HepG2 (cell line): ENCODE measurements around the gene PANK3. TPM values are rescaled to one million over a fixed set of nuclear protein-coding genes. Genes with fewer than 3 reads are reported as not detected.
A peak's percentile ranks its signal among the peaks of the same experiment; 100 is the strongest.

Experiments
- AKAP8 ChIP-seq: sonication (generic); formaldehyde crosslinking; IDR thresholded peaks from 2 replicates; pipeline ENCODE4 v1.5.1; 2020; ENCODE audit warnings: mild to moderate bottlenecking, missing genetic modification reagents
- ARNT ChIP-seq: fragments of 450-650 bp; IDR thresholded peaks from 2 replicates; pipeline ENCODE4 v1.6.1; 2017
- ATAD3A ChIP-seq: sonication (generic); formaldehyde crosslinking; IDR thresholded peaks from 2 replicates; pipeline ENCODE4 v1.4.0; 2020; ENCODE audit warnings: missing genetic modification reagents
- FOXC1 ChIP-seq: sonication (generic); formaldehyde crosslinking; IDR thresholded peaks from 2 replicates; pipeline ENCODE4 v1.8.0; 2022; ENCODE audit warnings: mild to moderate bottlenecking, missing genetic modification reagents, borderline replicate concordance
- FUBP1 ChIP-seq: sonication (generic); formaldehyde crosslinking; IDR thresholded peaks from 2 replicates; pipeline ENCODE4 v1.5.1; 2020; ENCODE audit warnings: missing genetic modification reagents, mild to moderate bottlenecking, borderline replicate concordance
- GABPA ChIP-seq, 2 experiments: IDR thresholded peaks; 2 replicates each; pipeline ENCODE4 v1.6.1; 2011 to 2016; ENCODE audit warnings: low read depth in 2 of 2, low read length in 1 of 2, missing biosample characterization in 1 of 2, missing genetic modification characterization in 1 of 2
- GATAD1 ChIP-seq: IDR thresholded peaks from 2 replicates; pipeline ENCODE4 v1.6.1; 2016; ENCODE audit warnings: missing genetic modification reagents, missing compliant biosample characterization
- GATAD2A ChIP-seq: IDR thresholded peaks from 2 replicates; pipeline ENCODE4 v1.6.1; 2016
- HMGA1 ChIP-seq: sonication (generic); formaldehyde crosslinking; conservative IDR thresholded peaks from 2 replicates; pipeline ENCODE4 v1.4.0; 2020; ENCODE audit warnings: missing genetic modification reagents
- HNRNPUL1 ChIP-seq: fragments of 200-400 bp; formaldehyde crosslinking; IDR thresholded peaks from 2 replicates; pipeline ENCODE4 v1.6.1; 2017; ENCODE audit warnings: low read depth, mild to moderate bottlenecking, low read length, moderate library complexity
- IRF2 ChIP-seq: IDR thresholded peaks from 2 replicates; pipeline ENCODE4 v1.6.1; 2018; ENCODE audit warnings: missing genetic modification reagents, missing compliant biosample characterization
- IRX3 ChIP-seq: sonication (generic); formaldehyde crosslinking; IDR thresholded peaks from 2 replicates; pipeline ENCODE4 v1.8.1; 2023; ENCODE audit warnings: mild to moderate bottlenecking, low read depth, missing genetic modification reagents, borderline replicate concordance
- MIER2 ChIP-seq: IDR thresholded peaks from 2 replicates; pipeline ENCODE4 v1.6.1; 2016; ENCODE audit warnings: missing biosample characterization, missing genetic modification reagents
- NAIF1 ChIP-seq: sonication (generic); formaldehyde crosslinking; IDR thresholded peaks from 2 replicates; pipeline ENCODE4 v1.5.0; 2020; ENCODE audit warnings: mild to moderate bottlenecking, missing genetic modification reagents, borderline replicate concordance
- NFATC3 ChIP-seq: sonication (generic); formaldehyde crosslinking; IDR thresholded peaks from 2 replicates; pipeline ENCODE4 v1.5.1; 2020; ENCODE audit warnings: mild to moderate bottlenecking, missing genetic modification reagents
- NRL ChIP-seq: sonication (generic); formaldehyde crosslinking; IDR thresholded peaks from 2 replicates; pipeline ENCODE4 v1.5.0; 2020; ENCODE audit warnings: missing genetic modification reagents, mild to moderate bottlenecking, moderate library complexity, borderline replicate concordance
- SAP130 ChIP-seq: IDR thresholded peaks from 2 replicates; pipeline ENCODE4 v1.6.1; 2016; ENCODE audit warnings: low read depth
- SCMH1 ChIP-seq: sonication (generic); formaldehyde crosslinking; IDR thresholded peaks from 2 replicates; pipeline ENCODE4 v1.9.0; 2021; ENCODE audit warnings: missing genetic modification reagents, mild to moderate bottlenecking, borderline replicate concordance
- TBP ChIP-seq: sonication (generic); formaldehyde crosslinking; IDR thresholded peaks from 2 replicates; pipeline ENCODE4 v1.5.0; 2020; ENCODE audit warnings: missing genetic modification reagents
- ZFP36L2 ChIP-seq: sonication (generic); formaldehyde crosslinking; IDR thresholded peaks from 2 replicates; pipeline ENCODE4 v1.4.0; 2020; ENCODE audit warnings: missing genetic modification reagents
- ZNF10 ChIP-seq: sonication (generic); formaldehyde crosslinking; IDR thresholded peaks from 2 replicates; pipeline ENCODE4 v1.4.0; 2020; ENCODE audit warnings: mild to moderate bottlenecking, low read depth, missing genetic modification reagents, borderline replicate concordance
- ZNF121 ChIP-seq: sonication (generic); formaldehyde crosslinking; IDR thresholded peaks from 2 replicates; pipeline ENCODE4 v1.5.0; 2020; ENCODE audit warnings: mild to moderate bottlenecking, missing genetic modification reagents
- ZNF296 ChIP-seq: sonication (generic); formaldehyde crosslinking; conservative IDR thresholded peaks from 2 replicates; pipeline ENCODE4 v1.5.0; 2020; ENCODE audit warnings: mild to moderate bottlenecking, missing genetic modification reagents
- ZNF382 ChIP-seq: sonication (generic); formaldehyde crosslinking; IDR thresholded peaks from 2 replicates; pipeline ENCODE4 v1.5.0; 2020; ENCODE audit warnings: missing genetic modification reagents, mild to moderate bottlenecking, borderline replicate concordance
- ZNF431 ChIP-seq: sonication (generic); formaldehyde crosslinking; IDR thresholded peaks from 2 replicates; pipeline ENCODE4 v1.9.0; 2022; ENCODE audit warnings: missing genetic modification reagents, low read depth, mild to moderate bottlenecking, borderline replicate concordance
- ZNF558 ChIP-seq: sonication (generic); formaldehyde crosslinking; IDR thresholded peaks from 2 replicates; pipeline ENCODE4 v1.9.0; 2022; ENCODE audit warnings: mild to moderate bottlenecking, missing genetic modification reagents, borderline replicate concordance
- ZNF598 ChIP-seq: sonication (generic); formaldehyde crosslinking; IDR thresholded peaks from 2 replicates; pipeline ENCODE4 v1.5.1; 2020; ENCODE audit warnings: mild to moderate bottlenecking, missing genetic modification reagents, borderline replicate concordance
- ZNF615 ChIP-seq: sonication (generic); formaldehyde crosslinking; IDR thresholded peaks from 2 replicates; pipeline ENCODE4 v1.5.0; 2020; ENCODE audit warnings: mild to moderate bottlenecking, missing genetic modification reagents, borderline replicate concordance
- ZNF749 ChIP-seq: sonication (generic); formaldehyde crosslinking; IDR thresholded peaks from 2 replicates; pipeline ENCODE4 v1.8.0; 2022; ENCODE audit warnings: mild to moderate bottlenecking, missing genetic modification reagents, moderate library complexity, borderline replicate concordance
- ZSCAN20 ChIP-seq: sonication (generic); formaldehyde crosslinking; IDR thresholded peaks from 2 replicates; pipeline ENCODE4 v1.4.0; 2020; ENCODE audit warnings: missing genetic modification reagents, mild to moderate bottlenecking, borderline replicate concordance
- ZUFSP ChIP-seq: sonication (generic); formaldehyde crosslinking; IDR thresholded peaks from 2 replicates; pipeline ENCODE4 v1.9.0; 2021; ENCODE audit warnings: missing genetic modification reagents, mild to moderate bottlenecking, borderline replicate concordance
- polyA plus RNA-seq, 8 experiments: library from polyadenylated mRNA; depleted of rRNA in 3 of 8; stranded (reverse) in 7 of 8; unstranded in 1 of 8; fragments of >200 nt; fragmentation: Illumina TruSeq in 4 of 8; extraction: Trizol in 4 of 8; gene quantifications; 2 replicates each; pipeline versions ENCODE4 v1.2.1 to v1.2.3, GENCODE V29; 2011 to 2016; ENCODE audit warnings: low read depth in 4 of 8, missing spikeins in 1 of 8, mixed read lengths in 1 of 8; ENCODE audit not compliant: insufficient read depth in 1 of 8
- total RNA-seq, 5 experiments: library from RNA; depleted of rRNA; stranded (reverse); fragments of >200 nt; fragmentation: Illumina TruSeq; extraction: Trizol; gene quantifications; 2 replicates each; pipeline ENCODE4 v1.2.3, GENCODE V29; 2016; ENCODE audit warnings: low read depth in 1 of 5

Gene PANK3
- total and polyA plus RNA-seq, 2 of the 13 experiments (the other 11 are each of a cell fraction or from before 2014, with no cell fraction given), result 26.9 to 69.5 TPM

- TF ChIP-seq ZNF382 (CRISPR knock-in tag) (no peak), ZNF598 (CRISPR knock-in tag) (no peak), ZNF431 (CRISPR knock-in tag) (no peak), SAP130 (CRISPR knock-in tag) (peak; percentile 54), ARNT (no peak), TBP (CRISPR knock-in tag) (no peak), IRX3 (CRISPR knock-in tag) (no peak), AKAP8 (CRISPR knock-in tag) (no peak; the same call in 1 of the 2 replicates), GABPA (IDR thresholded peaks at IDR 0.05; ENCODE audit: low read depth, low read length) (no peak), GABPA (CRISPR knock-in tag; IDR thresholded peaks at IDR 0.05; ENCODE audit: low read depth) (no peak), ZNF10 (no peak), ZNF615 (no peak), ZNF121 (CRISPR knock-in tag) (no peak), ATAD3A (no peak), FOXC1 (no peak), FUBP1 (CRISPR knock-in tag) (no peak), IRF2 (peak; percentile 25; the same call in 1 of the 2 replicates), NAIF1 (CRISPR knock-in tag) (no peak), HNRNPUL1 (no peak), MIER2 (no peak), NFATC3 (CRISPR knock-in tag) (no peak), ZFP36L2 (CRISPR knock-in tag) (no peak), SCMH1 (CRISPR knock-in tag) (no peak), ZNF558 (no peak), GATAD1 (CRISPR knock-in tag) (no peak), NRL (no peak), ZNF296 (no peak), ZUFSP (CRISPR knock-in tag) (no peak), GATAD2A (CRISPR knock-in tag) (peak; percentile 23; the same call in 1 of the 2 replicates), HMGA1 (no peak), ZNF749 (no peak), ZSCAN20 (CRISPR knock-in tag) (no peak)
These were observed 34.8 kb upstream of the PANK3 start (continued) for GRCh38 chr5:168613996-168614395.
